ENCODE data around the gene GALNT5.

GRCh38 chr2:157336137-157337010 lies 78.9 kb downstream of the GALNT5 start:
- TF ChIP-seq POLR2A (IDR thresholded peaks at IDR 0.05): no peak
- TF ChIP-seq CTCF (IDR thresholded peaks at IDR 0.05): peak; percentile 44 to 60 (median 51)
